ENCODE measurements around the gene SNAPC4. TPM values are rescaled to one million over a fixed set of nuclear protein-coding genes. Genes with fewer than 3 reads are reported as not detected.
A peak's percentile ranks its signal among the peaks of the same experiment; 100 is the strongest.

The SNAPC4 gene
- total and polyA plus RNA-seq, 9 of the 15 experiments (the other 6 are each of a cell fraction or from before 2014, with no cell fraction given) = 0.21 to 21.8 (median 8.8) TPM

DNA sequence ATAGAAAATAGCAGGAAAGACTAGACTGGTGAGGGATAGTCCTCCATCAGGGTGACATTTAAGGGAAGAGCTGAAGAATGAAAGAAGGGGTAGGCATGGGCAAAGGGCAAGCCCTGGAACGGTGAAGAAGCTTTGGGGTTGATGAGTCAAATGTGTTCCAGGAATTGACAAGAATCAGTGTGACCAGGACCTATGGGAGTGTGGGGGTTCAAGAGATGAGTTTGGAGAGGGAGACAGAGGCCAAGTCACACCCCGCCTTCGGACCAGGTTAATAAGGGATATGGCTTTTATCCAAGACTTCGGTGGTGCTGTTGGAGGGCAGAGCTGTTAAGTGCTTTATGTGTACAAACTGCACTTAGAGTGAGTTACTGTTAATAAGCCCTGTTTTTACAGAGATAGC lies 11.4 kb upstream of the SNAPC4 start:
- ChIA-PET POLR2A (interaction anchor here (0.6 to 2.7 kb wide), 4 partner anchors 8 to 28 kb away, joined by 4 to 9 read pairs (median 6); partner anchors contain the start of gene INPP5E), CTCF (ENCODE audit: low intra/inter-chr PET ratio) (no interaction called here)
- in situ Hi-C loops (cut with MboI) = no loop called here
- H3K36me3 ChIP-seq (ENCODE audit: control insufficient read depth, insufficient read depth, low read length) = peaks cover 75% of the 10 kb centered on the region
- H3K4me1 ChIP-seq (replicated peaks in 1 of 2; ENCODE audit: control insufficient read depth in 2 of 2, insufficient read depth in 2 of 2, low read length in 2 of 2) = peaks cover 16 to 34% of the 10 kb centered on the region in 2 experiments; a peak in 4 of 5 replicates
- WGBS (ENCODE audit: insufficient coverage, low coverage, missing lambda C conversion rate) = 1% methylated on average over 4 of the region's 4 CpGs
- H2AFZ ChIP-seq (ENCODE audit: low read depth, low read length) = no peak overlapping the region
- peak overlapping the region; percentile 92 for H3K4me2 ChIP-seq (ENCODE audit: insufficient read depth, low read length)
- H4K20me1 ChIP-seq (replicated peaks; ENCODE audit: control insufficient read depth, insufficient read depth, low read length) = no peaks in the 10 kb centered on the region; the same call in none of the 2 replicates
- no peaks in the 10 kb centered on the region for H3K9me1 ChIP-seq (ENCODE audit: control insufficient read depth, insufficient read depth, low read length)
- peak overlapping the region; percentile 97 to 99 for H3K9ac ChIP-seq (ENCODE audit: insufficient read depth in 1 of 2, low read depth in 2 of 2, low read length in 2 of 2)
- peak overlapping the region; percentile 89 for H3K27ac ChIP-seq (ENCODE audit: extremely low read depth, low read depth, low read length)
- no peak for FAIRE-seq
- H3K79me2 ChIP-seq (ENCODE audit: control insufficient read depth, insufficient read depth, low read length) = peaks cover 72% of the 10 kb centered on the region
- intact Hi-C loops (cut with micrococcal nuclease) = no loop called here
- peak in 2 of 4 experiments; percentile 47 to 60 for DNase-seq (ENCODE audit: extremely low read depth in 1 of 4, low spot score in 3 of 4)
- BruUV-seq (replicated peaks) = TSS peak; percentile 70
- no peaks in the 10 kb centered on the region for H3K9me3 ChIP-seq (replicated peaks; ENCODE audit: control insufficient read depth, insufficient read depth, low read depth, low read length)
- no peak for ATAC-seq
- H3K27me3 ChIP-seq (ENCODE audit: control insufficient read depth in 2 of 2, insufficient read depth in 2 of 2, low read length in 2 of 2) = no peaks in the 10 kb centered on the region
- H3K4me3 ChIP-seq = peak overlapping the region; percentile 82
- TF ChIP-seq ZC3H4 (CRISPR knock-in tag; IDR thresholded peaks at IDR 0.05; ENCODE audit: borderline replicate concordance) (no peak), STAT5A (IDR thresholded peaks at IDR 0.05; ENCODE audit: borderline replicate concordance, low read length) (peak; percentile 41; the same call in 1 of the 2 replicates), HDAC8 (tag; IDR thresholded peaks at IDR 0.05) (no peak), ZBTB1 (CRISPR knock-in tag; IDR thresholded peaks at IDR 0.05; ENCODE audit: borderline replicate concordance, low read depth) (no peak), ZSCAN32 (CRISPR knock-in tag; IDR thresholded peaks at IDR 0.05) (no peak), DLX4 (CRISPR knock-in tag; IDR thresholded peaks at IDR 0.05) (no peak), ELK1 (CRISPR knock-in tag; IDR thresholded peaks at IDR 0.05) (no peak), ZNF217 (CRISPR knock-in tag; IDR thresholded peaks at IDR 0.05) (no peak), ARID1B (IDR thresholded peaks at IDR 0.05) (peak; percentile 27; the same call in 1 of the 2 replicates), RHOXF2B (CRISPR knock-in tag; conservative IDR thresholded peaks at IDR 0.05) (no peak), HNRNPH1 (optimal IDR thresholded peaks at IDR 0.05; ENCODE audit: low read depth, low read length) (no peak), CEBPG (CRISPR knock-in tag; IDR thresholded peaks at IDR 0.05) (no peak), CEBPG (tag; conservative IDR thresholded peaks at IDR 0.05 in 1 of 2, IDR thresholded peaks at IDR 0.05 in 1 of 2) (no peak), ZNF12 (CRISPR knock-in tag; IDR thresholded peaks at IDR 0.05) (0 out of 2 replicates have a peak, but pooled peaks have one; percentile 0), U2AF2 (optimal IDR thresholded peaks at IDR 0.05; ENCODE audit: low read depth, low read length) (no peak), TBL1XR1 (IDR thresholded peaks at IDR 0.05; ENCODE audit: low read length in 2 of 2) (no peak), JUNB (CRISPR knock-in tag; conservative IDR thresholded peaks at IDR 0.05) (no peak), TGIF2 (CRISPR knock-in tag; IDR thresholded peaks at IDR 0.05) (no peak), ZNF551 (CRISPR knock-in tag; IDR thresholded peaks at IDR 0.05) (no peak), XRCC4 (IDR thresholded peaks at IDR 0.05; ENCODE audit: extremely low read depth, insufficient read depth, insufficient read length) (no peak), ZNF197 (CRISPR knock-in tag; IDR thresholded peaks at IDR 0.05; ENCODE audit: low read depth) (no peak), CBFA2T3 (IDR thresholded peaks at IDR 0.05) (no peak), ATF7 (IDR thresholded peaks at IDR 0.05) (no peak), NR3C1 (CRISPR knock-in tag; IDR thresholded peaks at IDR 0.05) (no peak), FOSL1 (tag; conservative IDR thresholded peaks at IDR 0.05) (peak; percentile 43)
